Glomerular visceral epithelial cell (primary cell): ENCODE results near the gene FAHD2B.
"Not testable (repeated sequence)": the region's sequence is repeated elsewhere in the genome, so short reads cannot be mapped to it uniquely, and the experiment has no call there.

Source experiments
- DNase-seq: peaks from one replicate; pipeline ENCODE4 v3.0.0-alpha.2; 2016; ENCODE audit errors: extremely low spot score

The FAHD2B gene, protein sequence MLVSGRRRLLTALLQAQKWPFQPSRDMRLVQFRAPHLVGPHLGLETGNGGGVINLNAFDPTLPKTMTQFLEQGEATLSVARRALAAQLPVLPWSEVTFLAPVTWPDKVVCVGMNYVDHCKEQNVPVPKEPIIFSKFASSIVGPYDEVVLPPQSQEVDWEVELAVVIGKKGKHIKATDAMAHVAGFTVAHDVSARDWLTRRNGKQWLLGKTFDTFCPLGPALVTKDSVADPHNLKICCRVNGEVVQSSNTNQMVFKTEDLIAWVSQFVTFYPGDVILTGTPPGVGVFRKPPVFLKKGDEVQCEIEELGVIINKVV

GRCh38 chr2:97094772-97095611, at the start of gene FAHD2B:
TSS of gene FAHD2B (minus strand) at chr2:97094882. CDS start at chr2:97091706, 3,176 bp downstream.
- peak; percentile 64 for DNase-seq

DNA sequence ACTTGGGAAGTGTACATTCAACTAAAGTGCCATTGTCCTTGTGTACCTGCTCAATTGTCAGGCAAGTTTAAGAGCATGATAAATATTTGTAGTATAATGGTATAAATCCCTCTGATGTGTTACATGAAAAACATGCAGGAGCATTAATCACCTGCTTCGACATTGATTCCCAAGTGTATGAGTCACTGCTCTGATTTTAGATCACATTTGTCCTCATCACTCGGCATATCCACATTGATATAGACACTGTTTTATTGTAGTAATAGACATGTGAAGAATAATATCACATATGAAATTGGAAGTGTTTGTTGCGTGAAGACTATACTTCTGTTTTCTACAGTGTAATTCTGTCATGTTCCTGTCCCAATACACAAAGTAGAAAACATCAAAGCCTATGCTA, 49.3 kb upstream of the FAHD2B start:
- DNase-seq = not testable (repeated sequence)

DNA sequence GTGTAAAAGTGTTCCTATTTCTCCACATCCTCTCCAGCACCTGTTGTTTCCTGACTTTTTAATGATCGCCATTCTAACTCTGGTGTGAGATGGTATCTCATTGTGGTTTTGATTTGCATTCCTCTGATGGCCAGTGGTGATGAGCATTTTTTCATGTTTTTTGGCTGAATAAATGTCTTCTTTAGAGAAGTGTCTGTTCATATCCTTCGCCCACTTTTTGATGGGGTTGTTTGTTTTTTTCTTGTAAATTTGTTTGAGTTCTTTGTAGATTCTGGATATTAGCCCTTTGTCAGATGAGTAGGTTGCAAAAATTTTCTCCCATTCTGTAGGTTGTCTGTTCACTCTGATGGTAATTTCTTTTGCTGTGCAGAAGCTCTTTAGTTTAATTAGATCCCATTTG, 34.4 kb upstream of the FAHD2B start:
- not testable (repeated sequence) for DNase-seq

DNA sequence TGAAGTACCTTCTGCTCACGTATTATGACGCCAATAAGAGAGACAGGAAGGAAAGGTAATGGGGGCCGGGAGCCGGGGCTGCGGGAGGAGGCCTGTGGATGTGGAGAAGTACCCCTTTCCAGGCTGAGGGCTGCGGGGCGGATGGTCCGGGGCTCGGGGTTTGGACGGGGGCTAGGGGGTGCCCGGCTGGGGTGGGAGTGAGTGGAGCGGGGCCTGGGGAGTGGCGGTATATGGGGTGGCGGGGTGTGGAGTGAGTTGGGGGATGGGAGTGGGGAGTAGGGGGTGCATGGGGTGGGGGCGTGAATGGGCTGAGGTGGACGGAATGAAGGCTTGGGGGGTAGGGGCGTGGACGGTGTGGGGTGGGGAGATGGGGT, 19.2 kb upstream of the FAHD2B start:
- not testable (repeated sequence) for DNase-seq

GRCh38 chr2:97113050-97113881, 18.6 kb upstream of the FAHD2B start, which contains the start of gene ANKRD36:
TSS of gene ANKRD36 (plus strand) at chr2:97113153. CDS start at chr2:97113740, 587 bp downstream.
- peak; percentile 91 for DNase-seq

DNA sequence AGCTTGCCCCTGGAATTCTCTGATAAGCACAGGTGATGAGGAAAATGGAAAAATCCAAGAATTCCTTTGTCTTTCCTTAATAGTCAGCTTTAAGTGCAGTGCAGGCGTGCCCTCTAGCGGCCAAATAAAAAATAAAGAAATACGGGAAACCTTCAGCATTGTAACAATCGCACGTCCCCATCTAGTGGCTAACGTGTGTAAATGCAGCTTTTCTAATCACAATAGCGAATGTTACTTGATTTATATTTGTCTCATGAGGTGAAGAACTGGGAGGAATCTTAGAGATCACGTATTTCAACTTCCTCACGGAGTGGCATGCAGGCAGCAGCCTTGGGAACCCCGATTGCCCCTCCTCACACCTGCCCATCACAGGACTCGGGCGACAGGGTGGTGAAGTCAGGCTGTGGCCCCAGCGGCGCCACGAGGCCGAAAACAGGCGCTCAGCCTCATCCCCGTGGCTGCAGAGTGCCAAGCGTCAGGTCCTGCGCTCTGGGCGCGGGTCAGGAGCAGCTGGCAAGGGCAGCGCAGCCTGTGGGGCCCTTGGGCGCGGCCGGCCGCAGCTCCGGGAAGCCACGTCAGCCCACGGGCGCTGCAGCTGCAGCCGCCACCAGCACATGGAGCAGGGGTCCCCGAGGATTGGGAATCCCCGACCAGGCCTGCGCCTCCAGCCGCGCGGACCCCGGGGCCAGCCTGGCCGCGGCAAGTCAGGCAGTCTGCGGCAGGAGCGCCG, 17.8 kb upstream of the FAHD2B start:
- peak; percentile 65 for DNase-seq

DNA sequence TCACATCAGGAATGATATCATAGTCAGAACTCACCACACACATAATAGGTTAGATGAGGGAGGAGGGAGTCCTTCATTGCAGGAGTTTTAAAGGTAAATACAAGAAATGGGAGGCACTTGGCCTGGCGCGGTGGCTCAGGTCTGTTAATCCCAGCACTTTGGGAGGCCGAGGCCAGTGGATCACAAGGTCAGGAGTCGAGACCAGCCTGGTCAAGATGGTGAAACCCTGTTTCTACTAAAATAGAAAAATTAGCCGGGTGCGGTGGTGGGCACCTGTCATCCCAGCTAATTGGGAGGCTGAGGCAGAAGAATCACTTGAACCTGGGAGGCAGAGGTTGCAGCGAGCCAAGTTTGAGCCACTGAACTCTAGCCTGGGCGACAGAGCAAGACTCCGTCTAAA, 16.6 kb upstream of the FAHD2B start:
- not testable (repeated sequence) for DNase-seq

GRCh38 chr2:97106878-97107277, 12.2 kb upstream of the FAHD2B start:
- DNase-seq = not testable (repeated sequence)

DNA sequence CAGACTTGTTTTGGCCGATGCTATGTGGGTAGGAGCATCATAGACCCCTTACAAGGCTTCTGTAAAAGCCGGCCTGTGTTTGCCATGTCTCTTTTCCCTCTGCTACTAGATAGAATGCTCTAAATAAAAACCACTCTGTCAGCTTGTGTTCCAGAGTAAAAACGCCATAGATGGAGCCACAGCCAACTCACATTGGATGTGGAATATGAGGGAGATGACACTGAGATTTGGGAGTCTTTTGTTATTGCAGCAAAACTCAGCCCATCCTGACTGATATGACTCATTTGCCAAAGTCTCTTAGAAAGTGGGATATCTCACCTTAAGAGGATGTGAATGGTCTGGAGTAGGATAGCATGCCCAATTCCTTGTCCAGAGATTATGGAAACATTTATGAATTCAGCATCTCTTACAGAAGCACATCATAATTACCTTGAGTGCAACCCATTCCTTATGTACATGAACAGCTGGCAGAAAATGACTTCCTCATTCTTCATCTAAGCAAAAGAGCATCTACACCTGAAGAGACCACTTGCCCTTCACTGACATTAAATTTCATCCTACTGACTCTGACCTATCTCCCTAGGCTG, 4.2 kb upstream of the FAHD2B start:
- DNase-seq = not testable (repeated sequence)

GRCh38 chr2:97095661-97096060, 979 bp upstream of the FAHD2B start:
- no peak for DNase-seq

- not testable (repeated sequence) for DNase-seq
Observed at GRCh38 chr2:97093983-97094771, 505 bp downstream of the FAHD2B start.

GRCh38 chr2:97092946-97093345, 1.7 kb downstream of the FAHD2B start:
- not testable (repeated sequence) for DNase-seq

DNA sequence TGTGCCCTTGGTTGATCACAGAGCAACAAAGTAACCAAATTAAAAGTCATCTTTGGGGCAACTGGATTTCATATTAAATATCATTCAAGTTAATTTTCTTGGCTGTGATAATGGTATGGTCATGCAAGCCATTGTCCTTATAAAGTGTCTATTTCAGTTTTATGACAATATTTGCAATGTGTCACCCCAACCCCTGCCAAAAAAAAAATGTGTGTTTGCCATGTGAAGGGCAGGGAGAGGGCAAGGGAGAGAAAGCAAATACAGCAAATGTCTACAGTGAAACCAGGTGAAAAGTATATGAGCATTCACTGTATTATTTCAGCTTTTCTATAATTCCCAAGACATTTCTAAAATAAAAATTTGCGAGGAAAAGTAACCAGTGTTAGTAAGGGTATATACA, 6.0 kb downstream of the FAHD2B start:
- DNase-seq = not testable (repeated sequence)

- not testable (repeated sequence) for DNase-seq
Observed at GRCh38 chr2:97085093-97085492, 9.6 kb downstream of the FAHD2B start.

- not testable (repeated sequence) for DNase-seq
Observed at GRCh38 chr2:97083516-97083915, 11.2 kb downstream of the FAHD2B start.

DNA sequence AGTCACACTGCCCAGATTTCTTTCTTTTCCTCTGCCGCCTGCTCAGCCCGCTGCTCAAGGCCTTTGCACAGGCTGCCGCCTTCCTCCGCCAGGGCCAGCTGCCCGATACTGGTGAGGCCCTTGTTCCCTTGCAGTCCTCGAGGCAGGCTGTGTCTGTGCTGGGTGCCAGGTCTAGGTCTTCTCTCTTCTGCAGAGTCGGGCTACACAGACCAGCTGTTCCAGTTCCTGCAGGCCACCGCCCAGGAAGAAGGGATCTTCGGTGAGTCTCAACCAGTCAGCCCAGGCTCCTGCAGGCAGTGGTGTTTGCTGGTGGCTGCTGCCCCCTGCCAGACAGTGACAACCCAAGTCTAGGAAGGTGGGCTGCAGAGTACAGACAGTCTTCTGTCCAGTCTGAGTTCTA, 12.5 kb downstream of the FAHD2B start:
- not testable (repeated sequence) for DNase-seq

DNA sequence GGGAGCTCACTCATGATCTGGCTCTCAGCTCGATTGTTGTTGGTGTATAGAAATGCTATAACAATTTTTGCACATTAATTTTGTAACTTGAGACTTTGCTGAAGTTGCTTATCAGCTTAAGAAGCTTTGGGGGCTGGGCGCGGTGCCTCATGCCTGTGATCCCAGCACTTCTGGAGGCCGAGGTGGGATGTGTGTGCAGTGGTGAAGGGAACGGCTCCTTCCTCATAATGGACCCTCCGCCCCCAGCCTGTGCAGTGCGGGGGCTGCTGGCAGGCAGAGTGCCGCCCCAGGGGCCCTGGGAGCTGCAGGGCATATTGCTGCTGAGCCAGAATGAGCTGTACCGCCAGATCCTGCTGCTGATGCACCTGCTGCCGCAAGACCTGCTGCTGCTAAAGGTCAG, 13.8 kb downstream of the FAHD2B start:
- DNase-seq = not testable (repeated sequence)

GRCh38 chr2:97077213-97077612, 17.5 kb downstream of the FAHD2B start:
- not testable (repeated sequence) for DNase-seq

DNA sequence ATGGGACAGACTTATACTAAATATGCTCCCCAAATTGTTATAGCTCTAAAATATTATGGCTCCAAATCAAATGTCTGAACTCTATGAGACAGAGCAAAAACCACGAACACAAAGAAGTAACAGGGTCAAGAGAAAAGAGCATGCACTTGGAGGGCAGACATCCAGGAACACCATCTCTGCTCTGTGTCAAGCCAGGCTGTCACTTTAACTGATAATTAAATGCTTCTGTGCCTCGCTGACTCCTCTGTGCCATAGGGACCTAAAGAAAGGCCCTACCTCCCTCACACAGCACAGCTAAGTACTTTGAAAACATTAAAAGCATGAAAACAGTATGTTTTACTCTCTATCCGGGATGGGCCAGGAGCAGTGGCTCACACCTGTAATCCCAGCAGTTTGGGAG, 23.8 kb downstream of the FAHD2B start:
- not testable (repeated sequence) for DNase-seq

GRCh38 chr2:97068722-97069121, 26.0 kb downstream of the FAHD2B start:
- not testable (repeated sequence) for DNase-seq
